Endothelial cell (in vitro differentiated cells): ENCODE data around the gene KCTD21. TPM values are rescaled to one million over a fixed set of nuclear protein-coding genes. Genes with fewer than 3 reads are reported as not detected.

Experiments
- DNase-seq: peaks from one replicate; pipeline ENCODE4 v3.0.0; 2021; ENCODE audit warnings: low spot score
- H3K27ac Mint-ChIP-seq: one replicate; pipeline ENCODE4 v1.8.0; 2021; ENCODE audit warnings: mixed read lengths, inconsistent platforms; ENCODE audit not compliant: unreplicated experiment
- H3K27me3 Mint-ChIP-seq: one replicate; pipeline ENCODE4 v1.8.0; 2021; ENCODE audit warnings: mild to moderate bottlenecking, moderate library complexity, mixed read lengths, inconsistent platforms; ENCODE audit not compliant: unreplicated experiment
- H3K36me3 Mint-ChIP-seq: one replicate; pipeline ENCODE4 v1.8.0; 2021; ENCODE audit warnings: mild to moderate bottlenecking, low read depth, mixed read lengths, inconsistent platforms; ENCODE audit not compliant: unreplicated experiment
- H3K4me1 Mint-ChIP-seq: one replicate; pipeline ENCODE4 v1.8.0; 2021; ENCODE audit warnings: mild to moderate bottlenecking, mixed read lengths, inconsistent platforms; ENCODE audit not compliant: unreplicated experiment
- H3K4me3 Mint-ChIP-seq: one replicate; pipeline ENCODE4 v1.8.0; 2021; ENCODE audit warnings: mild to moderate bottlenecking, mixed read lengths, inconsistent platforms; ENCODE audit not compliant: unreplicated experiment
- H3K9me3 Mint-ChIP-seq: one replicate; pipeline ENCODE4 v1.8.0; 2021; ENCODE audit warnings: mixed read lengths, inconsistent platforms; ENCODE audit not compliant: unreplicated experiment
- total RNA-seq: library from RNA; stranded (reverse); fragmentation: NEBNext Ultra II Directional; extraction: Animal tissue kit (Norgen Biotek cat#: 25700); gene quantifications from one replicate; pipeline ENCODE4 v1.2.1, GENCODE V29; 2021; ENCODE audit not compliant: unreplicated experiment
- TF ChIP-seq, protein P1 (sequence below): fragments of 200-600 bp; sonication (generic); IDR thresholded peaks from one replicate; pipeline ENCODE4 v1.5.0; 2021; ENCODE audit warnings: antibody characterized with exemption; ENCODE audit not compliant: unreplicated experiment

KCTD21 gene
- total RNA-seq, 1 donor from 2014 or later: 11.4 TPM

DNA sequence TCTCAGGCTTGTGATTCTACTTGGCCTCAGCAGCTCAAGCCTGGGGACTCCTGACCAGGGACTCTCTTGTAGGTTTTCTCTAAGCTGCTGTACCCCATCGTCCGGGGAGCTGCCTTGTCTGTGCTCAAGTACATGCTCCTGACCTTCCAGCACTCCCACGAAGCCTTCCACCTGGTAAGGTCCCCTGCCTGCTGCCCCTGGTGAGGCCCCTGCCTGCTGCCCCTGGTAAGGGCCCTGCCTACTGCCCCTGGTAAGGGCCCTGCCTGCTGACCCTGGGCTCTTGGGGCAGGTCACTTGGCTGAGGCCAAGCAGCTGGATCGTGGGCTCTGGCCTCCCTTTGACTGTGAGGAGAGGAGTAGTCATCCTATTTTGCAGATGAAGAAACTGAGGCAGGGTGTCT is 11.6 kb upstream of the KCTD21 start:
- H3K4me3 Mint-ChIP-seq: no peak overlapping the region
- TF ChIP-seq, protein P1, sequence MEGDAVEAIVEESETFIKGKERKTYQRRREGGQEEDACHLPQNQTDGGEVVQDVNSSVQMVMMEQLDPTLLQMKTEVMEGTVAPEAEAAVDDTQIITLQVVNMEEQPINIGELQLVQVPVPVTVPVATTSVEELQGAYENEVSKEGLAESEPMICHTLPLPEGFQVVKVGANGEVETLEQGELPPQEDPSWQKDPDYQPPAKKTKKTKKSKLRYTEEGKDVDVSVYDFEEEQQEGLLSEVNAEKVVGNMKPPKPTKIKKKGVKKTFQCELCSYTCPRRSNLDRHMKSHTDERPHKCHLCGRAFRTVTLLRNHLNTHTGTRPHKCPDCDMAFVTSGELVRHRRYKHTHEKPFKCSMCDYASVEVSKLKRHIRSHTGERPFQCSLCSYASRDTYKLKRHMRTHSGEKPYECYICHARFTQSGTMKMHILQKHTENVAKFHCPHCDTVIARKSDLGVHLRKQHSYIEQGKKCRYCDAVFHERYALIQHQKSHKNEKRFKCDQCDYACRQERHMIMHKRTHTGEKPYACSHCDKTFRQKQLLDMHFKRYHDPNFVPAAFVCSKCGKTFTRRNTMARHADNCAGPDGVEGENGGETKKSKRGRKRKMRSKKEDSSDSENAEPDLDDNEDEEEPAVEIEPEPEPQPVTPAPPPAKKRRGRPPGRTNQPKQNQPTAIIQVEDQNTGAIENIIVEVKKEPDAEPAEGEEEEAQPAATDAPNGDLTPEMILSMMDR: no peak
- H3K27ac Mint-ChIP-seq: no peak overlapping the region
- no peaks in the 10 kb centered on the region for H3K9me3 Mint-ChIP-seq
- no peak for DNase-seq
- peaks cover 28% of the 10 kb centered on the region for H3K4me1 Mint-ChIP-seq
- H3K36me3 Mint-ChIP-seq: peaks cover 47% of the 10 kb centered on the region
- H3K27me3 Mint-ChIP-seq: peaks cover 17% of the 10 kb centered on the region

- H3K9me3 Mint-ChIP-seq: no peaks in the 10 kb centered on the region
- peaks cover 32% of the 10 kb centered on the region for H3K4me1 Mint-ChIP-seq
- TF ChIP-seq, protein P1: no peak
- H3K27me3 Mint-ChIP-seq: peaks cover 21% of the 10 kb centered on the region
- no peak overlapping the region for H3K4me3 Mint-ChIP-seq
- no peak overlapping the region for H3K27ac Mint-ChIP-seq
- H3K36me3 Mint-ChIP-seq: peaks cover 49% of the 10 kb centered on the region
- DNase-seq: no peak
Measured at GRCh38 chr11:78199653-78200015, 11.2 kb upstream of the KCTD21 start.

- no peak overlapping the region for H3K27ac Mint-ChIP-seq
Measured at GRCh38 chr11:78199015-78199652, 10.7 kb upstream of the KCTD21 start.

GRCh38 chr11:78197816-78198215 is 9.4 kb upstream of the KCTD21 start:
- TF ChIP-seq, protein P1: no peak
- H3K36me3 Mint-ChIP-seq: peaks cover 44% of the 10 kb centered on the region
- peaks cover 35% of the 10 kb centered on the region for H3K4me1 Mint-ChIP-seq
- H3K9me3 Mint-ChIP-seq: no peaks in the 10 kb centered on the region
- H3K27me3 Mint-ChIP-seq: peaks cover 22% of the 10 kb centered on the region
- DNase-seq: no peak
- H3K27ac Mint-ChIP-seq: no peak overlapping the region
- H3K4me3 Mint-ChIP-seq: no peak overlapping the region

More at GRCh38 chr11:78199015-78199652, 10.7 kb upstream of the KCTD21 start:
- Mint-ChIP-seq H3K9me3 (no peaks in the 10 kb centered on the region), H3K36me3 (peaks cover 50% of the 10 kb centered on the region), H3K4me1 (peaks cover 34% of the 10 kb centered on the region), H3K27me3 (peaks cover 24% of the 10 kb centered on the region), H3K4me3 (no peak overlapping the region)
- no peak for DNase-seq
- TF ChIP-seq, protein P1: no peak

- Mint-ChIP-seq H3K27me3 (peaks cover 18% of the 10 kb centered on the region), H3K4me3 (no peak overlapping the region), H3K4me1 (peaks cover 23% of the 10 kb centered on the region), H3K27ac (no peak overlapping the region), H3K9me3 (no peaks in the 10 kb centered on the region), H3K36me3 (peaks cover 39% of the 10 kb centered on the region)
- TF ChIP-seq, protein P1: no peak
- DNase-seq: no peak
Measured at GRCh38 chr11:78196661-78197091, 8.2 kb upstream of the KCTD21 start.
